Fibroblast of the aortic adventitia (primary cell): ENCODE results near the gene TRIM49. TPM values are rescaled to one million over a fixed set of nuclear protein-coding genes. Genes with fewer than 3 reads are reported as not detected.
"Not testable (repeated sequence)": the region's sequence is repeated elsewhere in the genome, so short reads cannot be mapped to it uniquely, and the experiment has no call there.

Experiments used
- DNase-seq: peaks from one replicate; pipeline ENCODE4 v3.0.0-alpha.2; 2010; ENCODE audit warnings: low read depth
- H3K4me3 ChIP-seq: 2 replicates; pipeline ENCODE4 v1.5.1; 2011; ENCODE audit warnings: low read depth, mild to moderate bottlenecking, control low read depth, low read length, moderate library complexity
- small RNA-seq: library from RNA; depleted of rRNA; stranded (forward); fragments of <200 nt; gene quantifications from one replicate; pipeline ENCODE3, GENCODE V24; 2012
- total RNA-seq: library from RNA; depleted of rRNA; stranded (reverse); fragments of >200 nt; gene quantifications from 2 replicates; pipeline ENCODE4 v1.2.3, GENCODE V29; 2012; ENCODE audit warnings: low replicate concordance

The TRIM49 gene
- total RNA-seq, result not detected in 2 replicates

GRCh38 chr11:89808475-89808874, at the start of gene TRIM49:
TRIM49 (minus strand) TSS chr11:89808575; CDS start chr11:89804469, 4,106 bp downstream.
- not testable (repeated sequence) for DNase-seq, H3K4me3 ChIP-seq

- not testable (repeated sequence) for DNase-seq, H3K4me3 ChIP-seq
Observed at GRCh38 chr11:89826694-89827093, 18.3 kb upstream of the TRIM49 start.

GRCh38 chr11:89820008-89820407, 11.6 kb upstream of the TRIM49 start:
- H3K4me3 ChIP-seq, result not testable (repeated sequence)

GRCh38 chr11:89813535-89813934, 5.2 kb upstream of the TRIM49 start:
- not testable (repeated sequence) for DNase-seq, H3K4me3 ChIP-seq

More at GRCh38 chr11:89820008-89820407, 11.6 kb upstream of the TRIM49 start:
- not testable (repeated sequence) for DNase-seq

- not testable (repeated sequence) for H3K4me3 ChIP-seq, DNase-seq
Observed at GRCh38 chr11:89787506-89788063, 20.8 kb downstream of the TRIM49 start.

GRCh38 chr11:89785726-89786125, 22.6 kb downstream of the TRIM49 start:
- not testable (repeated sequence) for H3K4me3 ChIP-seq, DNase-seq

- not testable (repeated sequence) for DNase-seq, H3K4me3 ChIP-seq
Observed at GRCh38 chr11:89750822-89751221, 57.6 kb downstream of the TRIM49 start.

Small RNAs within 50 kb of the gene (small RNA-seq; reads per million reads assigned to genes)
- gene AP003122.3, result not detected

Other genes starting within 250 kb of the TRIM49 start
- not detected in 2 replicates for gene TRIM77, start 98.3 kb downstream of the TRIM49 start, total RNA-seq
- gene TRIM64B, start 69.9 kb upstream of the TRIM49 start, total RNA-seq, result not detected in 2 replicates
- gene TRIM49D1, start 113.7 kb upstream of the TRIM49 start, total RNA-seq, result not detected in 2 replicates
- gene TRIM49D2, start 115.5 kb upstream of the TRIM49 start, total RNA-seq, result not detected in 2 replicates
- not detected in 2 replicates for gene TRIM64, start 157.5 kb upstream of the TRIM49 start, total RNA-seq
- not detected in 2 replicates for gene TRIM49C, start 222.5 kb upstream of the TRIM49 start, total RNA-seq